GM12892 (cell line): ENCODE measurements around the gene CPED1.

ENCODE experiments used
- POLR2A ChIP-seq: IDR thresholded peaks from 2 replicates; pipeline ENCODE4 v1.6.1; 2011; ENCODE audit warnings: low read depth, low read length, control low read depth
- POLR2AphosphoS5 ChIP-seq: IDR thresholded peaks from 2 replicates; pipeline ENCODE4 v1.6.1; 2011; ENCODE audit warnings: low read depth, low read length, control low read depth

GRCh38 chr7:121027761-121028669 lies 39.5 kb downstream of the CPED1 start:
- TF ChIP-seq POLR2A (no peak), POLR2AphosphoS5 (no peak)
